ENCODE data around the gene UCMA.
"Not testable (repeated sequence)": the region's sequence is repeated elsewhere in the genome, so short reads cannot be mapped to it uniquely, and the experiment has no call there.

The UCMA gene

DNA sequence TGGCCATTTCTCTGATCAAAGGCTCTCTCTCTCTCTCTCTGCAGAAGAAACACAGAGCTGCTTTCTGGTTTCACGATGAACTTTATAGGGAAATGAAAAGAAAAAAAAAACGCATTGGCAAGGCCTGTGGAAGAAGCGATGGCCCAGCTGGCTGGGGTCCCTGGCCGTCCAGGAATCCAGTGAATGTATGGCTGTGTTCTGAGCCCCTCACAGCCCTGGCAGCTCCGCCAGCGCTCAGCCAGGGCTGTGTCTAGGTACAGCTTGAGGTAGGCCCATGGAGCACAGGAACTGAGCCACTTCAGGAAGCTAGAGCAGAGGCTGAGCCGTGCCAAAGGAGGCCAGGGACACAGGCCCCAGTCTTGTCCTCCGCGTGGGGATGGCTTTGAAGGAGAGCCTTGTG lies 13.1 kb upstream of the UCMA start:
- TF ChIP-seq CTCF (IDR thresholded peaks at IDR 0.05; ENCODE audit: borderline replicate concordance, insufficient read depth, low read depth, low read length) = no peak
- no peak overlapping the region for H3K4me3 ChIP-seq (ENCODE audit: low read depth, low read length)

- H3K4me3 ChIP-seq (ENCODE audit: low read depth, low read length) = not testable (repeated sequence)
These were observed 8.1 kb upstream of the UCMA start for GRCh38 chr10:13242260-13242659.

- no peak for TF ChIP-seq CTCF (IDR thresholded peaks at IDR 0.05; ENCODE audit: borderline replicate concordance, insufficient read depth, low read depth, low read length)
These were observed 7.4 kb upstream of the UCMA start for GRCh38 chr10:13241613-13242012.

GRCh38 chr10:13239923-13240322 lies 5.7 kb upstream of the UCMA start:
- TF ChIP-seq CTCF (IDR thresholded peaks at IDR 0.05; ENCODE audit: borderline replicate concordance, insufficient read depth, low read depth, low read length) = no peak
- H3K4me3 ChIP-seq (ENCODE audit: low read depth, low read length) = no peak overlapping the region

More at GRCh38 chr10:13241613-13242012, 7.4 kb upstream of the UCMA start:
- no peak overlapping the region for H3K4me3 ChIP-seq (ENCODE audit: low read depth, low read length)

DNA sequence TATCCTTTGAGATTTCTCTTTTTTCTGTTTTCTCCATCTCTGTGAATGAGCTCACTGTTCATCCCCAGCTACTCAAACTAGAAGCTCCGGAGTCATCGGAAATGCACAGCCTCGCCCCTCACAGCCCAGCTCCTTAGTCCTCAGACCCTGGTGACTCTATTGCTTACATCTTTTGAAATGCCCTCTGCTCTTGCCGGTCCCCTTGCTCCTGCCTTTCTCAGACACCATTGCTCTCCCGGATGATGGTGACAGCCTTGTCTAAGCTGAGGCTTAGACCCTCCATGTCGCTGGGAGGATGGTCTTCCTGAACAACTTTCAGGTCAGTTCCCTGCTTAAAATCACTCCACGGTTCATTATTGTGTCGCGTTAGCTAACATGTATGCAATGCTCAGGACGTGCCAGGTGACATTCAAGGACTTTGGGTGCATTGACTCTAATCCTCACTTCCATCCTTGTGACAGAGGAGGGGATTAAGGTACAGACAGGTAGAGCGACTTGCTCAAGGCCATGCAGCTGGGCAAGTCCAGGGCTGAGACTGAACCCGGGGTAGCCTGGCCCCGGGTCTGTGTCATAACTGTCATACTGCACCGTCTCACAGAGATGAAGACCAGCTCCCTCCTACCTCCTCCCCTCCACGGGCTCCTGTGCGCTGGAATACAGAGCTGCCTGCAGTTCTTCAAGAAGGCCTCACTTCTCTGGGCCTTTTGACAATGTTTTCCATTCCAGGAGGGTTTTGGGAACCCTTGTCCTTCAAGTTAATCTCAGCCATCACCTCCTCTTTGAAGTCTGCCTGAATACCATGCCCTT lies 4.3 kb upstream of the UCMA start:
- TF ChIP-seq CTCF (IDR thresholded peaks at IDR 0.05; ENCODE audit: borderline replicate concordance, insufficient read depth, low read depth, low read length) = no peak

GRCh38 chr10:13236638-13237037 lies 2.5 kb upstream of the UCMA start:
- TF ChIP-seq CTCF (IDR thresholded peaks at IDR 0.05; ENCODE audit: borderline replicate concordance, insufficient read depth, low read depth, low read length) = no peak
- H3K4me3 ChIP-seq (ENCODE audit: low read depth, low read length) = no peak overlapping the region

More for the DNA sequence above, 4.3 kb upstream of the UCMA start:
- H3K4me3 ChIP-seq (ENCODE audit: low read depth, low read length) = no peak overlapping the region

DNA sequence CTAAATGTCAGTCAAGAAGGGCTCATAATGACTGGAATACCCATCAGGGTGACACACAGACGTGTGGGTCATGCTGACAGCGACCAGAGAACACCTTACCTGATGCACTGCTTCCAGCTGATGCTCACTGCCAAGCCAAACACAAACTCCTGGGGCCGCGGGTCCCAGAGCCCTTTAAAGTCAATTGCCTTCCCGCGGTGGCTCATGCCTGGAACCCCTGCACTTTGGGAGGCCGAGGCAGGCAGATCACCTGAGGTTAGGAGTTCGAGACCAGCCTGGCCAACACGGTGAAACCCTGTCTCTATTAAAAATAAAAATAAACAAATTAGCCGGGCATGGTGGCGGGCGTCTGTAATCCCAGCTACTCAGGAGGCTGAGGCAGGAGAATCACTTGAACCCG lies 562 bp upstream of the UCMA start:
- H3K4me3 ChIP-seq (ENCODE audit: low read depth, low read length) = not testable (repeated sequence)

- TF ChIP-seq CTCF (IDR thresholded peaks at IDR 0.05; ENCODE audit: borderline replicate concordance, insufficient read depth, low read depth, low read length) = no peak
- H3K4me3 ChIP-seq (ENCODE audit: low read depth, low read length) = no peak overlapping the region
These were observed 816 bp downstream of the UCMA start for GRCh38 chr10:13233358-13233757.

All from GM12875 (cell line).